Measurements from ENCODE around the gene HOXB1.

- TF ChIP-seq EZH2phosphoT487 (IDR thresholded peaks at IDR 0.05; ENCODE audit: insufficient read depth, low read depth) (no peak), EZH2 (IDR thresholded peaks at IDR 0.05; ENCODE audit: insufficient read depth, poor library complexity, severe bottlenecking) (no peak)
These were observed 41.1 kb upstream of the HOXB1 start for GRCh38 chr17:48571826-48572417.
